PC-9 (cell line): ENCODE results near the gene RYR3. TPM values are rescaled to one million over a fixed set of nuclear protein-coding genes. Genes with fewer than 3 reads are reported as not detected.

ENCODE experiments used
- BruUV-seq: library from RNA; stranded (reverse); fragments of 400-500 nt; replicated peaks from 2 replicates; lab custom pipeline; 2021; lab: Mats Ljungman, UMichigan
- CTCF ChIA-PET: fragments of 300-600 bp; sonication (Branson Sonifier 250); formaldehyde crosslinking; loops from one replicate; lab custom pipeline; 2022; ENCODE audit warnings: antibody characterized with exemption; lab: Charles Lee
- POLR2A ChIA-PET: fragments of 300-600 bp; sonication (Branson Sonifier 250); formaldehyde crosslinking; loops from one replicate; lab custom pipeline; 2022; ENCODE audit warnings: antibody characterized with exemption; ENCODE audit not compliant: unreplicated experiment; lab: Charles Lee
- DNase-seq, 2 experiments: peaks; one replicate each; pipeline versions ENCODE4 v3.0.0 to v3.0.0-alpha.2; 2015 to 2022; ENCODE audit warnings: mixed read lengths in 1 of 2
- H2AFZ ChIP-seq: fragments of 200-600 bp; sonication (generic); 2 replicates; pipeline ENCODE4 v1.8.1; 2017; ENCODE audit warnings: antibody characterized with exemption
- H3F3A ChIP-seq: fragments of 200-600 bp; sonication (generic); 2 replicates; pipeline ENCODE4 v1.8.1; 2017; ENCODE audit warnings: antibody characterized with exemption, mild to moderate bottlenecking, low read depth; ENCODE audit not compliant: insufficient read depth
- H3K27ac ChIP-seq: fragments of 200-600 bp; sonication (generic); 2 replicates; pipeline ENCODE4 v1.6.1; 2016; ENCODE audit warnings: mixed run types
- H3K27me3 ChIP-seq: fragments of 200-600 bp; sonication (generic); 2 replicates; pipeline ENCODE4 v1.6.1; 2016; ENCODE audit warnings: low read depth, mixed run types; ENCODE audit not compliant: insufficient read depth
- H3K36me3 ChIP-seq: fragments of 200-600 bp; sonication (generic); 2 replicates; pipeline ENCODE4 v1.6.1; 2016; ENCODE audit warnings: low read depth, mixed run types
- H3K4me1 ChIP-seq: fragments of 200-600 bp; sonication (generic); replicated peaks from 2 replicates; pipeline ENCODE4 v1.6.1; 2016; ENCODE audit warnings: mixed run types; ENCODE audit not compliant: insufficient read depth
- H3K4me2 ChIP-seq: fragments of 200-600 bp; sonication (generic); 2 replicates; pipeline ENCODE4 v1.6.1; 2017; ENCODE audit warnings: mixed run types
- H3K4me3 ChIP-seq: fragments of 200-600 bp; sonication (generic); 2 replicates; pipeline ENCODE4 v1.6.1; 2016; ENCODE audit warnings: mixed run types
- H3K79me2 ChIP-seq: fragments of 200-600 bp; sonication (generic); 2 replicates; pipeline ENCODE4 v1.6.1; 2017; ENCODE audit warnings: low read depth, mixed run types
- H3K9me2 ChIP-seq: fragments of 200-600 bp; sonication (generic); 2 replicates; pipeline ENCODE4 v1.8.1; 2017; ENCODE audit warnings: mild to moderate bottlenecking; ENCODE audit not compliant: insufficient read depth
- H3K9me3 ChIP-seq: fragments of 200-600 bp; sonication (generic); 2 replicates; pipeline ENCODE4 v1.8.1; 2016; ENCODE audit warnings: low read depth; ENCODE audit not compliant: insufficient read depth
- H4K20me1 ChIP-seq: fragments of 200-600 bp; sonication (generic); 2 replicates; pipeline ENCODE4 v1.8.1; 2017; ENCODE audit not compliant: insufficient read depth
- CTCF ChIP-seq: fragments of 200-600 bp; sonication (generic); conservative IDR thresholded peaks from 2 replicates; pipeline ENCODE4 v1.6.1; 2017; ENCODE audit warnings: mixed run types, antibody characterized with exemption, mild to moderate bottlenecking, moderate library complexity
- EZH2 ChIP-seq: fragments of 200-600 bp; sonication (generic); IDR thresholded peaks from 2 replicates; pipeline ENCODE4 v1.8.0; 2017; ENCODE audit warnings: antibody characterized with exemption, low read depth
- intact Hi-C: fragments of 100-400 bp; cut with micrococcal nuclease; formaldehyde crosslinking; loops from one replicate; pipeline ENCODE4 v1.10.0; 2022; ENCODE audit not compliant: unreplicated experiment
- total RNA-seq: library from RNA; stranded (reverse); gene quantifications from 2 replicates; pipeline ENCODE4 v1.2.3, GENCODE V29; 2021

The RYR3 gene
- total RNA-seq, 1 experiment from 2014 or later: 0.15 TPM

GRCh38 chr15:33834892-33835743, 524.4 kb downstream of the RYR3 start:
- POLR2A ChIA-PET: no interaction called here
- Histone ChIP-seq H3K4me2 (no peak overlapping the region), H3F3A (no peaks in the 10 kb centered on the region), H3K36me3 (no peaks in the 10 kb centered on the region), H3K79me2 (no peaks in the 10 kb centered on the region), H2AFZ (no peak overlapping the region), H4K20me1 (no peaks in the 10 kb centered on the region), H3K9me2 (no peaks in the 10 kb centered on the region), H3K9me3 (no peaks in the 10 kb centered on the region), H3K27me3 (no peaks in the 10 kb centered on the region), H3K4me1 (no peaks in the 10 kb centered on the region), H3K4me3 (no peak overlapping the region), H3K27ac (no peak overlapping the region)
- intact Hi-C loops: no loop called here
- DNase-seq: no peak
- CTCF ChIA-PET: no interaction called here
- BruUV-seq: no TSS peak
- TF ChIP-seq CTCF (no peak), EZH2 (no peak)

GRCh38 chr15:33837294-33837693, 526.5 kb downstream of the RYR3 start:
- no peaks in the 10 kb centered on the region for H3K9me2 ChIP-seq
- no peak for DNase-seq
- H3K4me1 ChIP-seq: no peaks in the 10 kb centered on the region
- H4K20me1 ChIP-seq: no peaks in the 10 kb centered on the region
- no peaks in the 10 kb centered on the region for H3K27me3 ChIP-seq
- TF ChIP-seq EZH2 (no peak), CTCF (no peak)
- POLR2A ChIA-PET: no interaction called here
- H2AFZ ChIP-seq: no peak overlapping the region
- H3K27ac ChIP-seq: no peak overlapping the region
- no peak overlapping the region for H3K4me3 ChIP-seq
- intact Hi-C loops: no loop called here
- no peak overlapping the region for H3K4me2 ChIP-seq
- no peaks in the 10 kb centered on the region for H3K9me3 ChIP-seq
- BruUV-seq: no TSS peak
- no peaks in the 10 kb centered on the region for H3K79me2 ChIP-seq
- no peaks in the 10 kb centered on the region for H3F3A ChIP-seq
- CTCF ChIA-PET: no interaction called here
- no peaks in the 10 kb centered on the region for H3K36me3 ChIP-seq

- Histone ChIP-seq H3K27me3 (no peaks in the 10 kb centered on the region), H3K4me3 (no peak overlapping the region), H3K4me2 (no peak overlapping the region), H3K36me3 (no peaks in the 10 kb centered on the region), H3K4me1 (no peaks in the 10 kb centered on the region), H3K79me2 (no peaks in the 10 kb centered on the region), H4K20me1 (no peaks in the 10 kb centered on the region), H2AFZ (no peak overlapping the region), H3K27ac (no peak overlapping the region), H3K9me3 (no peaks in the 10 kb centered on the region), H3F3A (no peaks in the 10 kb centered on the region), H3K9me2 (no peaks in the 10 kb centered on the region)
- no TSS peak for BruUV-seq
- ChIA-PET POLR2A (no interaction called here), CTCF (no interaction called here)
- DNase-seq: no peak
- intact Hi-C loops: no loop called here
- no peak for TF ChIP-seq CTCF
These were observed 528.8 kb downstream of the RYR3 start for GRCh38 chr15:33839540-33839939.
